ENCODE data around the gene ORMDL3. TPM values are rescaled to one million over a fixed set of nuclear protein-coding genes. Genes with fewer than 3 reads are reported as not detected.

The ORMDL3 gene
- polyA plus RNA-seq, 1 experiment = 45.6 TPM

- POLR2A ChIA-PET = no interaction called here
- H3K27ac ChIP-seq (ENCODE audit: low read depth, low read length) = no peak overlapping the region
- TF ChIP-seq CTCF (IDR thresholded peaks at IDR 0.05; ENCODE audit: low read depth, low read length) = no peak
Measured at GRCh38 chr17:39926135-39926587, 1.2 kb downstream of the ORMDL3 start.

GRCh38 chr17:39925282-39926134 is 1.9 kb downstream of the ORMDL3 start:
- TF ChIP-seq CTCF (IDR thresholded peaks at IDR 0.05; ENCODE audit: low read depth, low read length) = no peak
- ChIA-PET POLR2A (no interaction called here), CTCF (interaction anchor here (0.8 to 1.6 kb wide), 2 partner anchors 10 to 33 kb away, joined by 3 to 4 read pairs; no protein-coding TSS in a partner anchor)
- no peak overlapping the region for H3K27ac ChIP-seq (ENCODE audit: low read depth, low read length)
- peak overlapping the region; percentile 83 for H3K4me3 ChIP-seq (ENCODE audit: low read depth, low read length)
- DNase-seq (ENCODE audit: low read depth, low spot score) = no peak
- H3K27me3 ChIP-seq (ENCODE audit: control insufficient read depth, insufficient read depth, low read length) = no peaks in the 10 kb centered on the region
- H3K9me3 ChIP-seq (ENCODE audit: control insufficient read depth, insufficient read depth, low read length) = no peaks in the 10 kb centered on the region

More at GRCh38 chr17:39926135-39926587, 1.2 kb downstream of the ORMDL3 start:
- CTCF ChIA-PET = interaction anchor here (0.6 to 1.6 kb wide), 2 partner anchors 11 to 55 kb away, joined by 3 to 4 read pairs; partner anchors contain the start of gene PSMD3
- DNase-seq (ENCODE audit: low read depth, low spot score) = no peak
- Histone ChIP-seq H3K27me3 (ENCODE audit: control insufficient read depth, insufficient read depth, low read length) (no peaks in the 10 kb centered on the region), H3K9me3 (ENCODE audit: control insufficient read depth, insufficient read depth, low read length) (no peaks in the 10 kb centered on the region), H3K4me3 (ENCODE audit: low read depth, low read length) (peak overlapping the region; percentile 83)

GRCh38 chr17:39924691-39925055 is 2.7 kb downstream of the ORMDL3 start:
- no peak for DNase-seq (ENCODE audit: low read depth, low spot score)
- ChIA-PET POLR2A (no interaction called here), CTCF (interaction anchor here (0.8 kb wide), 1 partner anchor 34 kb away, joined by 3 read pairs; no protein-coding TSS in a partner anchor)
- no peak overlapping the region for H3K4me3 ChIP-seq (ENCODE audit: low read depth, low read length)
- TF ChIP-seq CTCF (IDR thresholded peaks at IDR 0.05; ENCODE audit: low read depth, low read length) = no peak
- no peak overlapping the region for H3K27ac ChIP-seq (ENCODE audit: low read depth, low read length)
- H3K9me3 ChIP-seq (ENCODE audit: control insufficient read depth, insufficient read depth, low read length) = no peaks in the 10 kb centered on the region
- H3K27me3 ChIP-seq (ENCODE audit: control insufficient read depth, insufficient read depth, low read length) = no peaks in the 10 kb centered on the region

- Histone ChIP-seq H3K9me3 (ENCODE audit: control insufficient read depth, insufficient read depth, low read length) (no peaks in the 10 kb centered on the region), H3K27me3 (ENCODE audit: control insufficient read depth, insufficient read depth, low read length) (no peaks in the 10 kb centered on the region), H3K27ac (ENCODE audit: low read depth, low read length) (no peak overlapping the region), H3K4me3 (ENCODE audit: low read depth, low read length) (no peak overlapping the region)
- POLR2A ChIA-PET = no interaction called here
- no peak for TF ChIP-seq CTCF (IDR thresholded peaks at IDR 0.05; ENCODE audit: low read depth, low read length)
- no peak for DNase-seq (ENCODE audit: low read depth, low spot score)
- CTCF ChIA-PET = no interaction called here
Measured at GRCh38 chr17:39923836-39924690, 3.3 kb downstream of the ORMDL3 start.

All from AG04450 (cell line).